ENCODE results near the gene KCTD4.

GRCh38 chr13:45242524-45242923 lies 41.7 kb upstream of the KCTD4 start:
- TF ChIP-seq CTCF (conservative IDR thresholded peaks at IDR 0.05 in 1 of 2, IDR thresholded peaks at IDR 0.05 in 1 of 2; ENCODE audit: extremely low read depth in 1 of 2, insufficient read depth in 1 of 2, low read depth in 1 of 2, low read length in 2 of 2): no peak
- TF ChIP-seq EZH2 (IDR thresholded peaks at IDR 0.05; ENCODE audit: borderline replicate concordance, low read length): no peak

Data from mammary epithelial cell (primary cell).